ENCODE data around the gene ZNF236.

DNA sequence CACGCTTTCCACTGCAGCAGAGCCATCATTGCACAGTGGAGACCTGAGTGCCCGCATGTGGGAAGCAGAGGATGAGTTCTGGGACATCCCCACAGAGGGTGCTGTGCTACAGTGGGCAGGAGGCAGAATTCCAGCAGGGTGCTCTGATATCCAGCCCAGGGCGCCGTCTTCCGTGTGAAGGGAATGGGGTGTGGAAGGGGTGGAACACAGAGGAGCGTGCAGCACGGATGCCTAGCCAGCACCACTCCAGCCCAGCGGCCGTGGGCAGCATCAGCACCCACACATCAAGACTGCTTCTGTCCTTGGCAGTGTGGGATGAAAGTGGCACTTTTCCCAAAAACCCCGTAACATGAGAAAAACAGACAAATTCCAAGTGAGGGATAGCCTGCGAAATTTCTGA, 134.3 kb downstream of the ZNF236 start:
- TF ChIP-seq, protein P1, sequence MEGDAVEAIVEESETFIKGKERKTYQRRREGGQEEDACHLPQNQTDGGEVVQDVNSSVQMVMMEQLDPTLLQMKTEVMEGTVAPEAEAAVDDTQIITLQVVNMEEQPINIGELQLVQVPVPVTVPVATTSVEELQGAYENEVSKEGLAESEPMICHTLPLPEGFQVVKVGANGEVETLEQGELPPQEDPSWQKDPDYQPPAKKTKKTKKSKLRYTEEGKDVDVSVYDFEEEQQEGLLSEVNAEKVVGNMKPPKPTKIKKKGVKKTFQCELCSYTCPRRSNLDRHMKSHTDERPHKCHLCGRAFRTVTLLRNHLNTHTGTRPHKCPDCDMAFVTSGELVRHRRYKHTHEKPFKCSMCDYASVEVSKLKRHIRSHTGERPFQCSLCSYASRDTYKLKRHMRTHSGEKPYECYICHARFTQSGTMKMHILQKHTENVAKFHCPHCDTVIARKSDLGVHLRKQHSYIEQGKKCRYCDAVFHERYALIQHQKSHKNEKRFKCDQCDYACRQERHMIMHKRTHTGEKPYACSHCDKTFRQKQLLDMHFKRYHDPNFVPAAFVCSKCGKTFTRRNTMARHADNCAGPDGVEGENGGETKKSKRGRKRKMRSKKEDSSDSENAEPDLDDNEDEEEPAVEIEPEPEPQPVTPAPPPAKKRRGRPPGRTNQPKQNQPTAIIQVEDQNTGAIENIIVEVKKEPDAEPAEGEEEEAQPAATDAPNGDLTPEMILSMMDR (IDR thresholded peaks at IDR 0.05; ENCODE audit: poor library complexity) = no peak
- TF ChIP-seq EZH2 (IDR thresholded peaks at IDR 0.05; ENCODE audit: borderline replicate concordance) = no peak
